Liver (tissue), 3 donors: Measurements from ENCODE around the gene NANOG.
"Not testable (repeated sequence)": the region's sequence is repeated elsewhere in the genome, so short reads cannot be mapped to it uniquely, and the experiment has no call there.

Source experiments
- CTCF ChIP-seq: fragments of 150-350 bp; IDR thresholded peaks from 2 replicates; pipeline ENCODE4 v1.5.1; 2017; ENCODE audit warnings: improper control_type of control experiment, low read depth, low read length; ENCODE audit not compliant: missing input control
- FOXA1 ChIP-seq: IDR thresholded peaks from 2 replicates; pipeline ENCODE4 v1.6.1; 2016; ENCODE audit warnings: antibody characterized with exemption
- GABPA ChIP-seq, 2 donors: IDR thresholded peaks in 1 of 2; conservative IDR thresholded peaks in 1 of 2; 2 replicates each; pipeline ENCODE4 v1.6.1; 2016; ENCODE audit warnings: antibody characterized with exemption in 2 of 2, mild to moderate bottlenecking in 1 of 2, moderate library complexity in 1 of 2
- JUND ChIP-seq, 2 donors: IDR thresholded peaks; 2 replicates each; pipeline ENCODE4 v1.6.1; 2016; ENCODE audit warnings: antibody characterized with exemption in 2 of 2
- MAX ChIP-seq: IDR thresholded peaks from 2 replicates; pipeline ENCODE4 v1.6.1; 2016; ENCODE audit warnings: antibody characterized with exemption
- RAD21 ChIP-seq, 2 donors: IDR thresholded peaks; 2 replicates each; pipeline ENCODE4 v1.6.1; 2016; ENCODE audit warnings: antibody characterized with exemption in 2 of 2, mild to moderate bottlenecking in 2 of 2
- SP1 ChIP-seq: IDR thresholded peaks from 2 replicates; pipeline ENCODE4 v1.6.1; 2018; ENCODE audit warnings: antibody characterized with exemption, mild to moderate bottlenecking
- TAF1 ChIP-seq: conservative IDR thresholded peaks from 2 replicates; pipeline ENCODE4 v1.6.1; 2016; ENCODE audit warnings: antibody characterized with exemption, mild to moderate bottlenecking
- donor health status: healthy.
- donor health status: healthy.

GRCh38 chr12:7797269-7797668, 8.1 kb downstream of the NANOG start:
- TF ChIP-seq TAF1; CTCF; FOXA1; SP1; GABPA (IDR thresholded peaks at IDR 0.05 in 1 of 2, conservative IDR thresholded peaks at IDR 0.05 in 1 of 2); MAX; JUND (IDR thresholded peaks at IDR 0.05); RAD21 (IDR thresholded peaks at IDR 0.05): not testable (repeated sequence)
